HG02885 (cell line): ENCODE data around the gene ATP2B2.
A peak's percentile ranks its signal among the peaks of the same experiment; 100 is the strongest.

ENCODE experiments used
- ATAC-seq: cut with Tn5 transposase; IDR thresholded peaks from one replicate; pipeline ENCODE4 v1.9.1; 2021; ENCODE audit warnings: mild to moderate bottlenecking; ENCODE audit not compliant: unreplicated experiment, poor library complexity

Gene ATP2B2

GRCh38 chr3:10455545-10455914 lies 49.9 kb downstream of the ATP2B2 start:
- no peak for ATAC-seq

DNA sequence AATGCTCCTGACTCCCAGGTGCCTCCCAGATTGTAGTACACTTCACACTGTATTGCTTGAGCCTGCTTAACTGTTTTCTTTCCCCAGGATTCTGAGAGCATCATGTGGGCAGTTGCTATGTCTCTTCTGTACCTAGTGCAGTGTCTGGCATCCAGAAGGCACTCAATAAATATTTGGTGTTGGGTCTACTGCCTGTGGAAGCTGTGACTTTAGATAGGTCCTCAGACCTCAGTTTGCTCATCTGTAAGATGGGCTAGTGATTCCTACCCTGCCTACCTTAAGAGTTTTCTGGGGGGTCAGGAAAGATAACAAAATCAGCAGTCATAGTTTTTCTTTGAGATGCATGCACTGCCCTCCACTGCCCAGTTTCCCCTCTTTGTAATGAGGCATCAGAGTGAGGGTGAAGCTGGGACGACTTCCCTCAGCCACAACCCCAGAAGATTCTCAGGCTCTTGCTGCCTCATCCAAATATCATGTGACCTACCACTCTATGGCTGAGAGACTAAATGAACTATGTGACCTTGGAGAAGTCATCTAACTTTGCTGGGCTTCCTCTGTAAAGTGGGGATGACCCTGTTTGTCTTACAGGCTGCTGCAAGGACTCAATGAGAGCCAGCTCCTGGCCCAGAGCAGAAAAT lies 50.4 kb downstream of the ATP2B2 start:
- no peak for ATAC-seq

- no peak for ATAC-seq
These were observed 51.8 kb downstream of the ATP2B2 start for GRCh38 chr3:10453431-10454163.

GRCh38 chr3:10450494-10451440 lies 54.6 kb downstream of the ATP2B2 start:
- ATAC-seq: no peak

DNA sequence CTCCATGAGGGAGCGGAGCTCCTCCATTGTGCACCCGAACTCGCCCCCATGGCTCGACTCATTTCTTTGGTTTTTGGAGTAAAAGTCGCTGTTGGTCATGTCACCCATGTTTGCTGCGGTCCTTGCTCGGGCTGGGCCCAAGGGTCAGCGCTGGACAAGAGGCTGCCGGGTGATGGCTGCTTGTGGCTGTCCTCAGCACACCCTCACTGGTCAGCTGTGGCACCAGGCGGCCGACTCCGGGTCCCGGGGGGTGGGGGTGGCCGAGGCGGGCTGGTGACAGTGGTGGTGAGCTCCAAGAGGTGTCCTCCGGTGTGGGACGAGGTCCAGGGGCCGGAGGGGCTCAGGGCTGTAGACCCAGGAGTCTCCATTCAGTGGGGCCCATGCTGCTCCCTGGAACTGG lies 56.0 kb downstream of the ATP2B2 start:
- no peak for ATAC-seq

DNA sequence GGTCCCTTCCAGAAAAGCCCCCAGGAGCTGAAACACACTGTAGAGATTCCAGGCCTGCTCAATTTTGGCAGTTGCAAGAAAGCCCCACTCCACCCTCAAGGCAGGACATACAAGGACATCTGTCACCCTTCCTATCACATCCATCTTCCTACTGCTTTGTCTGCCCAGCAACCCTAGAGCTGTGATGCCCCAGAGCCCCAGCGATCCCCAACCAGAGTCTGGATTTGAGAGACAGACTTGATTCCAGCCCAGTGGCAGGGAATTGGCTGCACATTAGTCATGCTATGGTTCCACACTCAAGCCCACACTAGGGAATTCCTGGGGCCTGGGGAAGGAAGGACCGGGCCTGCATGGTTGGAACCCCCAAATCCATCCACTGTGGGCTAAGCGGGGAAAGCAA lies 56.8 kb downstream of the ATP2B2 start:
- no peak for ATAC-seq

DNA sequence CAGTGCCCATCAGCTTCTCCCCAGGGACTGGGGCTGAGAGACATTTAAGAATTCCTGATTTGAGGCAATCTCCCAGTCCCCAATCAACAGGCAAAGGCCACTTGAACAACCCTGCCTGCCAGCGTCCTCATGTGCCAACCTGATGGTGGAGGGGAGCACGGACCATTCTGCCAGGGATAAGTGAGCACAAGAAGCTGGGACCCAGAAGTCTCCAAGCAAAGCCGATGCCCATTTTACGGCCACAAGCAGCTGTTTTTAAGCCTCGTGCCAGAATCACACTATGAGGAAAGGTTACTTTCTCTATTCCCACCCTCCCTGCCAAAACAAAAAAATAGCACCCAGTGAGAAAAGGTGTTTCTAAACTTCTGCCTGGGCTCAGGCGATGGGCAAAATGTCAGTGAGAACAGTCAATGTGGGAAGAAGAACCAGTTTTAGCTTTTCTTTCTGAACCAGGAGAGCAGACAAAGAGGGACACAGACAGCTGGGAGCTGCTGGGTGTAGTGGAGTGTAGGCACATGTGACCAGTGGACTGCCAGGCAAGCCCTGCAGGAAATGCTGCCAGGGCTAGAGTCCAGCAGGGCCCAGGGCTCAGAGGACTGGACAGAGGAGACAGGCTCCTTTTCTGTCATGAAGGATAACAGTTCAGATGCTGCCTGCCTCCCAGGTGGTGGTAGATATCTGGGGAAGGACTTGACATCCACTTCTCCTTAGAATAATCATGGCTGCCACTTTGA lies 57.7 kb downstream of the ATP2B2 start:
- ATAC-seq: no peak

DNA sequence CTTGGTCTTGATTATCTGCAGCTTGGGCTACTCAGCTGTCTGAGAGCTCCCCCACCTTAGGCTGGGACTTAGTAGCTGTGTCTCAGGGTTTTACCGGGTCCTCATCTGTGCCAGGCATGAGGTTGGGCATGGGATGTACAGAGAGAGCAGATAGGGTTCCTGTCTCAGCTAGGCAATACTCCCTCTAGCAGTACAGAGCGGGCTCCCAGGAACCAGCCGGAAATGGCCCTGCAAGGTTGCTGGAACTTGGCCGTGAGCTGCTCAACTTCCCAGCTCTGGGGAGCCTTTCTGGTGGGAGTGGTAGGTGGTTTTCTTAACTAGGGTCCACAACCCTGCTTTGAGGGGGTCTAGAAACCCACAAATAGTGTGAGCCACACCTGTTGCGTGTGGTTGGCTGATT lies 58.3 kb downstream of the ATP2B2 start:
- ATAC-seq: no peak

GRCh38 chr3:10445561-10446175 lies 59.7 kb downstream of the ATP2B2 start:
- no peak for ATAC-seq

DNA sequence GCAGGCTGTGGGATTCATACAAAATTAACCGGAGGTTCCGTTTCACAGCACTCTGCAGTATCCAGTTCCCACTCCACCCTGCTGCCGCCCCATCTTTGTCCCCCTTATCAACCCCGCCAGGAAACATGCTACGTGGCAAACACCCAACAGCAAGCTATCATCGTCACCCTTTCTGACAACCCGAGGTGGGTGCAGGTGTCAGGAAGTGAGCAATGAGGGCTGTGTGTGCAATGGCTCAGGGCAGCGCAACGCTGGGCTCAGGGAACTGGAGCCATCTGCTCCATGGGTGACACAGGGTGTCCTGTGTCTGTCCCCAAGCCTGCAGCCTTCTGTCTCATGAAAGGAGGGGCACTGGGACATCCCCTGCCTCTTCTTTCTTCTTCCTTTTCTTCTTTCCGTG lies 60.9 kb downstream of the ATP2B2 start:
- ATAC-seq: no peak

DNA sequence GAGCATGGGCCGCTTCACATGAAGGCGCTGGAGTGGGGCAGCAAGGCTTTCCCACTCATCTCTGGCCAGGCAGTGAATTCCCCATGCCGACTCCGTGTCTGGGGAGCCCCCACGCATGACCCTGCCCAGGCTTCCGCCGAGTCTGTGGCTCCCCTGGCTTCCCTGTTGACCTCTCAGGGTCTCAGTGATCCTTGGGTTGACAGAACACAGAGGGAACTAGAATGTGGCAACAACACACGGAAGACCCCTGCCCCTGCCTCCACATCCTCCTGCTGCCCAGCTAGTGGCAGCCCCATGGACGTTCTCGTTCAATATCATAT lies 61.3 kb downstream of the ATP2B2 start:
- no peak for ATAC-seq

- ATAC-seq: no peak
These were observed 61.9 kb downstream of the ATP2B2 start for GRCh38 chr3:10443272-10444109.

DNA sequence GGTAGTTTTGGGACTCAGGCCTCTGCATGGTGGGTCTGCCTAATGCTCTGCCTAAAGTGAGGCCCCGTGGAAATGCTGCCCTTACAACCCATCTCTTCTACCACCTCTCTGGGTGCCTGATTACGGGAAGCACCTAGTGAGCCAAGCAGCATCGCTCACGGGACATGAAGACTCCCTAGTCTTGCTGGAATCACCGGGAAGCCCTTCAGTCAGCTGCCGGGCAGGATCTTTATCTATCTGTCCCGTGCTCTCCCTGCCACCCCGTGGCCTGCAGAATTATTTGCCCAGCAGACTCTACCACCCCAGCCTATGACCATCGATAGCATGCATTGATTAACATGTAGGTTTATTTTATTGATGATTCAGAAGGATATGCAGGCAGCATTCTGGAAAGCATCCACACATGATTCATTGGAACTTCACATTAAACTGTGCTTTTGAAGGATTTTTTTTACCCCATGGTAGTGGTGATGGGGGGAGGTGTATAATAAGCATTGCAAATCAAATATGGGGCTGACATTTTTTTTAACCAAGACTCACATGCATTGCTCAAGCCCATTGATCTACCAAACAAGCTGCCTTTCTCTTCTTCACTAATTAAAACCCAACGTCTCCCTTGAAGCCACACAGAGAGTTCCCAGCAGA lies 63.1 kb downstream of the ATP2B2 start:
- ATAC-seq: no peak

DNA sequence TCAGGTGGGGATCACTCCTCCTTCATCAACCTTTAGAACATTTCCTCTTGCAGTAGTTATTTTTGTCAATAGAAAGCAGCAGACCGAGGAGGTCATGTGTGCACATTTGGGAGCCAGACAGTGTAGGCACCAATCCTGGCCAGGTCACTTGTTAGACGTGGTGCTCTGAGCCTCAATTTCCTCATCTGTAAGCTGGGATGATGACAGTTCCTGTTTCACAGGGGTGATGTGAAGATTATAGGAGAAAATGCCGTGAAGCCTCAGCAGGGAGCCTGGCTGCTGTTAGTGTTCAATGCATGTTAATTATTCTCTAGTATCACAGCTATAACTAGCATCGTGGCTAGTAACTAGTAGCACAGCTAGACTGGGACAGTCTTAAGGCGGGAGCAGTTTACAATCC lies 64.7 kb downstream of the ATP2B2 start:
- ATAC-seq: no peak

GRCh38 chr3:10438902-10439610 lies 66.3 kb downstream of the ATP2B2 start:
- no peak for ATAC-seq

DNA sequence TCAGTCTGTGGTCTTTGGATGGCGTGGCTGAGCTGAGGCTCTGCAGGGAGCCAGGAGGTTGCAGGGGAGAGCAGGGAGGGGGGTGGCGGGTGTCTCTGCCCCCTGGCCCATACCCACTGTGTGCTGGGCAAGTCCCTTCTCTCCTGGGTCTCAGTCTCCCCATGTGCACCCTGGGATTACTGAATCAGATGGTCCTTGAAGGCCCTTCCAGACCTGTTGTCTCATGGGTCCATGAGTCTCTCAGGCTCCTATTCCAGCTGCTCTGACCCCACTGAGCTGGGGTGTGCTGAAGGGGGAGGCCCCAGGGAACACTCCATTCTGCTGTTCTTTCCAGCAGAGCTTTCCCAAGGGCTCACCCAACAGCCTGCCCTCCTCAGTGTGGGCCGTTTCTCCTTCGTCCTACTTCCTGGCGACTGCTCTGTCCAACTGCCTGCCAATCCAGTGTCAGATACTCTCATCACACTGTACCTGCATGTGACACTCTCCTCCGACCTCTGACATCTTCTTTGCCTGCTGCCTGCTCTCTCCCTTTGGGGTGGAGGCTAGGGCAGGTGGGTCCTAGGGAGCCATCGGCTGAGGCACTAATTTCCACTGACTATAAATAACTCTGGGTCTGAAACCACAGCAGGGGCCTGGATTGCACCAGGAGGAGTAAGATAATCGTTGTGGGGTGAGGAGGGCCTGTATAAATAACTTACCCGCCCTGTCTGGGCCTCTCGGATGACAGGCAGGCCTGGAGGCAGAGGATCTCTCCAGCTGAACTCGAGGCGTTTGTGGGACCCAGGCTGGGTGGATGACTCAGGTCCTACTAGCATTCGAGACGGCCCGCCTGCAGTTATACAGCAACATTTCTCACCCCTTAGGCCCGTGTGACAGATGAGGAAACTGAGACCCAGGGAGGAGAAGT lies 67.1 kb downstream of the ATP2B2 start:
- ATAC-seq: no peak

GRCh38 chr3:10437272-10437994 lies 68.0 kb downstream of the ATP2B2 start:
- peak; percentile 91 for ATAC-seq
